ENCODE measurements around the gene GRM7. TPM values are rescaled to one million over a fixed set of nuclear protein-coding genes. Genes with fewer than 3 reads are reported as not detected.

The GRM7 gene
- total and polyA plus RNA-seq, 9 of the 15 experiments (the other 6 are each of a cell fraction or from before 2014, with no cell fraction given) = not detected

GRCh38 chr3:7160689-7161088 is 299.8 kb downstream of the GRM7 start (continued):
- TF ChIP-seq ZNF449 (CRISPR knock-in tag; IDR thresholded peaks at IDR 0.05) (no peak), ZHX1 (conservative IDR thresholded peaks at IDR 0.05; ENCODE audit: low read length) (no peak)

GRCh38 chr3:7166460-7166859 is 305.5 kb downstream of the GRM7 start:
- WGBS (ENCODE audit: insufficient coverage, low coverage, missing lambda C conversion rate) = 1% methylated on average over 4 of the region's 4 CpGs
- ATAC-seq = no peak
- no peak for DNase-seq (ENCODE audit: extremely low read depth in 1 of 4, low spot score in 3 of 4)
- no peaks in the 10 kb centered on the region for H3K36me3 ChIP-seq (ENCODE audit: control insufficient read depth, insufficient read depth, low read length)
- H2AFZ ChIP-seq (ENCODE audit: low read depth, low read length) = no peak overlapping the region
- no peak overlapping the region for H3K4me2 ChIP-seq (ENCODE audit: insufficient read depth, low read length)
- ChIA-PET POLR2A (no interaction called here), CTCF (ENCODE audit: low intra/inter-chr PET ratio) (no interaction called here)
- H4K20me1 ChIP-seq (replicated peaks; ENCODE audit: control insufficient read depth, insufficient read depth, low read length) = no peaks in the 10 kb centered on the region
- H3K9me3 ChIP-seq (replicated peaks; ENCODE audit: control insufficient read depth, insufficient read depth, low read depth, low read length) = no peaks in the 10 kb centered on the region
- no peak overlapping the region for H3K27ac ChIP-seq (ENCODE audit: extremely low read depth, low read depth, low read length)
- no peak for FAIRE-seq
- intact Hi-C loops (cut with micrococcal nuclease) = no loop called here
- BruUV-seq (replicated peaks) = no TSS peak
- in situ Hi-C loops (cut with MboI) = no loop called here
- no peaks in the 10 kb centered on the region for H3K27me3 ChIP-seq (ENCODE audit: control insufficient read depth in 2 of 2, insufficient read depth in 2 of 2, low read length in 2 of 2)
- no peaks in the 10 kb centered on the region for H3K79me2 ChIP-seq (ENCODE audit: control insufficient read depth, insufficient read depth, low read length)
- no peaks in the 10 kb centered on the region for H3K9me1 ChIP-seq (ENCODE audit: control insufficient read depth, insufficient read depth, low read length)
- H3K4me3 ChIP-seq = no peak overlapping the region
- no peaks in the 10 kb centered on the region for H3K4me1 ChIP-seq (replicated peaks in 1 of 2; ENCODE audit: control insufficient read depth in 2 of 2, insufficient read depth in 2 of 2, low read length in 2 of 2)
- H3K9ac ChIP-seq (ENCODE audit: insufficient read depth in 1 of 2, low read depth in 2 of 2, low read length in 2 of 2) = no peak overlapping the region
- TF ChIP-seq CHD4 (IDR thresholded peaks at IDR 0.05; ENCODE audit: insufficient read depth, insufficient replicate concordance, low read depth, low read length, poor library complexity, severe bottlenecking) (no peak), ZNF445 (CRISPR knock-in tag; IDR thresholded peaks at IDR 0.05; ENCODE audit: low read depth) (no peak), ZNF197 (CRISPR knock-in tag; IDR thresholded peaks at IDR 0.05; ENCODE audit: low read depth) (no peak), ZNF134 (CRISPR knock-in tag; conservative IDR thresholded peaks at IDR 0.05) (no peak), PRPF4 (IDR thresholded peaks at IDR 0.05; ENCODE audit: insufficient read depth, low read depth, low read length, poor library complexity, severe bottlenecking) (no peak), ZNF699 (CRISPR knock-in tag; IDR thresholded peaks at IDR 0.05; ENCODE audit: insufficient replicate concordance) (no peak), U2AF2 (optimal IDR thresholded peaks at IDR 0.05; ENCODE audit: low read depth, low read length) (no peak), IRF2 (CRISPR knock-in tag; IDR thresholded peaks at IDR 0.05) (no peak), STAT5A (IDR thresholded peaks at IDR 0.05; ENCODE audit: borderline replicate concordance, low read length) (no peak), SP2 (IDR thresholded peaks at IDR 0.05; ENCODE audit: extremely low read depth, low read depth, low read length, poor library complexity, severe bottlenecking) (no peak), ATF2 (CRISPR knock-in tag; IDR thresholded peaks at IDR 0.05) (no peak), ZNF280B (CRISPR knock-in tag; IDR thresholded peaks at IDR 0.05) (no peak)

All from K562 (cell line).